T-cell (primary cell): Measurements from ENCODE around the gene TMEM185A. TPM values are rescaled to one million over a fixed set of nuclear protein-coding genes. Genes with fewer than 3 reads are reported as not detected.
"Not testable (repeated sequence)": the region's sequence is repeated elsewhere in the genome, so short reads cannot be mapped to it uniquely, and the experiment has no call there.

ENCODE experiments used
- ATAC-seq, 4 experiments: fragments of 200-7000 bp in 3 of 4; fragments of 150-1000 bp in 1 of 4; cut with Tn5 transposase; replicated peaks in 1 of 4; 1 replicate in 3 of 4; 2 replicates in 1 of 4; pipeline ENCODE4 v1.10.0; 2021; ENCODE audit warnings: moderate library complexity in 3 of 4, mild to moderate bottlenecking in 2 of 4, moderate number of reproducible peaks in 1 of 4
- CTCF ChIA-PET, 2 donors: fragments of 300-600 bp; sonication (Branson Sonifier 250); formaldehyde crosslinking; loops; one replicate each; lab custom pipeline; 2022; ENCODE audit warnings: antibody characterized with exemption in 2 of 2; lab: Charles Lee
- POLR2A ChIA-PET, 2 donors: fragments of 300-600 bp; sonication (Branson Sonifier 250); formaldehyde crosslinking; loops; one replicate each; lab custom pipeline; 2022; ENCODE audit warnings: antibody characterized with exemption in 2 of 2; lab: Charles Lee
- DNase-seq, 35 experiments: peaks; one replicate each; pipeline versions ENCODE4 v3.0.0 to v3.0.0-alpha.2; 2013 to 2023
- H3K27ac ChIP-seq: one replicate; pipeline ENCODE4 v1.5.1; 2013; ENCODE audit warnings: low read length
- H3K27me3 ChIP-seq, 2 experiments: replicated peaks in 1 of 2; 1 replicate in 1 of 2; 2 replicates in 1 of 2; pipeline versions ENCODE4 v1.6.1 to v1.7.0; 2013; ENCODE audit warnings: low read length in 1 of 2, mixed read lengths in 1 of 2; ENCODE audit not compliant: control insufficient read depth in 2 of 2, insufficient read depth in 2 of 2; ENCODE audit errors: extremely low read depth in 1 of 2
- H3K36me3 ChIP-seq, 2 donors: 1 replicate in 1 of 2; 2 replicates in 1 of 2; pipeline versions ENCODE4 v1.6.1 to v1.7.0; 2013; ENCODE audit warnings: low read length in 1 of 2; ENCODE audit not compliant: control insufficient read depth in 2 of 2, insufficient read depth in 1 of 2; ENCODE audit errors: extremely low read depth in 1 of 2
- H3K4me1 ChIP-seq, 2 experiments: 1 replicate in 1 of 2; 2 replicates in 1 of 2; pipeline versions ENCODE4 v1.6.1 to v1.7.0; 2013; ENCODE audit warnings: low read length in 2 of 2, mixed read lengths in 1 of 2; ENCODE audit not compliant: insufficient read depth in 2 of 2, control insufficient read depth in 1 of 2; ENCODE audit errors: extremely low read depth in 1 of 2
- H3K4me3 ChIP-seq, 2 donors: 1 replicate in 1 of 2; 2 replicates in 1 of 2; pipeline versions ENCODE4 v1.5.1 to v1.7.0; 2013; ENCODE audit warnings: mild to moderate bottlenecking in 2 of 2, low read length in 1 of 2, moderate library complexity in 1 of 2; ENCODE audit not compliant: control insufficient read depth in 1 of 2; ENCODE audit errors: extremely low read depth in 1 of 2
- H3K9me3 ChIP-seq: 2 replicates; pipeline ENCODE4 v1.7.0; 2013
- H3K27ac Mint-ChIP-seq, 2 donors: one replicate each; pipeline ENCODE4 v1.8.0; 2020 to 2021; ENCODE audit warnings: mild to moderate bottlenecking in 2 of 2, mixed read lengths in 2 of 2
- H3K27me3 Mint-ChIP-seq, 2 donors: one replicate each; pipeline ENCODE4 v1.8.0; 2021 to 2022; ENCODE audit warnings: mixed read lengths in 2 of 2
- H3K36me3 Mint-ChIP-seq: one replicate; pipeline ENCODE4 v1.8.0; 2021; ENCODE audit warnings: mixed read lengths
- H3K4me1 Mint-ChIP-seq, 3 donors: one replicate each; pipeline ENCODE4 v1.8.0; 2020 to 2022; ENCODE audit warnings: mixed read lengths in 3 of 3, mild to moderate bottlenecking in 1 of 3
- H3K4me3 Mint-ChIP-seq, 3 donors: one replicate each; pipeline ENCODE4 v1.8.0; 2020 to 2022; ENCODE audit warnings: mild to moderate bottlenecking in 3 of 3, mixed read lengths in 3 of 3, moderate library complexity in 3 of 3
- H3K9me3 Mint-ChIP-seq, 3 donors: one replicate each; pipeline ENCODE4 v1.8.0; 2020 to 2022; ENCODE audit warnings: mixed read lengths in 3 of 3
- WGBS: methylation state at CpG from one replicate; pipeline ENCODE4 v1.1.5; 2013; ENCODE audit warnings: missing lambda C conversion rate; ENCODE audit not compliant: insufficient coverage; 5-methylcytosine and 5-hydroxymethylcytosine counted together
- total RNA-seq, 35 experiments: library from RNA in 6 of 35; stranded (reverse) in 6 of 35; fragments of 120-200 nt in 1 of 35; gene quantifications; one replicate each; pipeline versions ENCODE4 v1.2.1 to v1.2.4 and lab custom pipeline; 2013 to 2026

TMEM185A gene
- total RNA-seq, 5 donors from 2014 or later (not counting 1 experiment from before 2014, with no cell fraction given), result 13.8 to 26.5 (median 25.6) TPM

DNA sequence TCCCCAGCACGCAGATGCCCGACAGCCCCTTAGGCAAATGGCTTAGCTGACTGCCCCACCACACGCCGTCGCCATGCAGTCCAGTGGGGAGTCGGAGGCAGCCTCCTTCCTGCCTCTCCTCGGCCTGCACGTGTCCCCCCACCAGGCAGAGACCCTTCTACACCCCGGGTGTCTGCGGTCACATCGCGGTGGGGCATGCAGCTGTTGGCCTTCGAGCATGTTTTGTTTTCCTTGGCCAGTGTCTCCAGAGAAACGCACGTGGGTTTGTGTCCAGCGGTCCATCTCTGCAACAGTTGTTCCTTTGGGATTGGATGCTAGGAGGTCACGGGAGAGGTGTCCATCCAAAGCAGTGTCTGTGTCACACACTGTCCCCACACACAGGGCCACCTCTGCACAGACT lies 36.4 kb downstream of the TMEM185A start, which contains the start of gene HSFX2:
TSS of gene HSFX2 (minus strand) at position 101 of the 400 bp plus-strand sequence. CDS start 614 bp downstream, outside the sequence.
- H3K9me3 Mint-ChIP-seq, H3K27me3 ChIP-seq, H3K27me3 Mint-ChIP-seq, H3K4me3 Mint-ChIP-seq, H3K9me3 ChIP-seq, H3K36me3 Mint-ChIP-seq, H3K36me3 ChIP-seq, POLR2A ChIA-PET, ATAC-seq, CTCF ChIA-PET, H3K4me1 Mint-ChIP-seq, H3K27ac ChIP-seq, H3K4me1 ChIP-seq, H3K4me3 ChIP-seq, DNase-seq, H3K27ac Mint-ChIP-seq: not testable (repeated sequence)
- WGBS, result no CpG with 5 or more reads among the region's 17 CpGs

- H3K27ac Mint-ChIP-seq, H3K36me3 ChIP-seq, H3K27me3 ChIP-seq, H3K4me1 Mint-ChIP-seq, H3K9me3 Mint-ChIP-seq, ATAC-seq, H3K27ac ChIP-seq, H3K4me3 ChIP-seq, H3K9me3 ChIP-seq, H3K27me3 Mint-ChIP-seq, H3K4me1 ChIP-seq, POLR2A ChIA-PET, H3K36me3 Mint-ChIP-seq, DNase-seq, H3K4me3 Mint-ChIP-seq, CTCF ChIA-PET: not testable (repeated sequence)
- no CpG with 5 or more reads among the region's 7 CpGs for WGBS
These were observed 40.6 kb downstream of the TMEM185A start for GRCh38 chrX:149590993-149591392.

GRCh38 chrX:149587359-149587758 lies 44.2 kb downstream of the TMEM185A start, which contains the start of gene MAGEA9B:
Gene MAGEA9B (minus strand): TSS chrX:149587459. CDS start chrX:149583179, 4,280 bp downstream.
- POLR2A ChIA-PET, CTCF ChIA-PET: not testable (repeated sequence)
- WGBS, result no CpG with 5 or more reads among the region's 12 CpGs

GRCh38 chrX:149585631-149586030 lies 46.0 kb downstream of the TMEM185A start:
- CTCF ChIA-PET, H3K9me3 ChIP-seq, H3K36me3 ChIP-seq, H3K4me1 ChIP-seq, H3K9me3 Mint-ChIP-seq, POLR2A ChIA-PET, H3K4me3 ChIP-seq, H3K27ac Mint-ChIP-seq, H3K4me3 Mint-ChIP-seq, H3K4me1 Mint-ChIP-seq, H3K27me3 Mint-ChIP-seq, H3K27me3 ChIP-seq, H3K36me3 Mint-ChIP-seq, H3K27ac ChIP-seq, ATAC-seq, DNase-seq: not testable (repeated sequence)
- no CpG with 5 or more reads among the region's 17 CpGs for WGBS

More at GRCh38 chrX:149587359-149587758, 44.2 kb downstream of the TMEM185A start, which contains the start of gene MAGEA9B:
- not testable (repeated sequence) for H3K27ac ChIP-seq, H3K36me3 Mint-ChIP-seq, H3K9me3 Mint-ChIP-seq, H3K27me3 Mint-ChIP-seq, H3K4me1 Mint-ChIP-seq, H3K4me3 Mint-ChIP-seq, H3K27me3 ChIP-seq, H3K27ac Mint-ChIP-seq, H3K36me3 ChIP-seq, DNase-seq, ATAC-seq, H3K4me1 ChIP-seq, H3K9me3 ChIP-seq, H3K4me3 ChIP-seq

DNA sequence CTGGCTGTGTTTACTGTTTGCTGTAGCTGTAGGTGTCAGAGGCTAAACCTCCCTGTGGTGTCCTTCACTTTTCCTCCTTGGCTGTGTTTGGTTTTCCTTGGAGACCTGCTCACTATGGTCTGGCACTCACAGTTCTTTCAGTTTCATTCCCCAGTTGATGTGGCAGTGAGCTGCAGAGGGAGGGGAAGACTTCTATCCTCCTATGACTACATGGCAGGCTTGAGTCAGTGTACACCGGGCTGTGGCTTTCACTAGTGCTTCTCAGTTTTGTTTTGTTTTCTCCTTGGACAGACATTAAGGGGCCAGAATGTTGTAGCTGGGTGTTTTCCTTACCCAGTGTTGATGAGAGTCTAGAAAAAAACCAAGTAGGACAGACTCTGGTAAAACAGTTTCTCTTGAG lies 58.1 kb downstream of the TMEM185A start:
- H3K27me3 Mint-ChIP-seq, result peaks cover 0 to 25% of the 10 kb centered on the region in 2 donors
- H3K4me3 ChIP-seq, POLR2A ChIA-PET, H3K36me3 ChIP-seq, H3K27me3 ChIP-seq, H3K27ac ChIP-seq, H3K9me3 ChIP-seq, H3K36me3 Mint-ChIP-seq, H3K4me1 ChIP-seq, ATAC-seq, DNase-seq, H3K4me3 Mint-ChIP-seq, H3K9me3 Mint-ChIP-seq, H3K4me1 Mint-ChIP-seq, H3K27ac Mint-ChIP-seq, CTCF ChIA-PET: not testable (repeated sequence)
- no CpG with 5 or more reads among the region's 1 CpG for WGBS

GRCh38 chrX:149572743-149573142 lies 58.8 kb downstream of the TMEM185A start:
- Mint-ChIP-seq H3K4me1 (peaks cover 0 to 2% (median 0%) of the 10 kb centered on the region in 3 donors), H3K4me3 (no peak overlapping the region), H3K27me3 (peaks cover 0 to 26% of the 10 kb centered on the region in 2 donors), H3K36me3 (no peaks in the 10 kb centered on the region), H3K27ac (no peak overlapping the region), H3K9me3 (no peaks in the 10 kb centered on the region)
- CTCF ChIA-PET, result no interaction called here
- POLR2A ChIA-PET, result no interaction called here
- Histone ChIP-seq H3K4me3 (no peak overlapping the region), H3K27ac (no peak overlapping the region), H3K9me3 (no peaks in the 10 kb centered on the region), H3K4me1 (no peaks in the 10 kb centered on the region), H3K27me3 (no peaks in the 10 kb centered on the region), H3K36me3 (no peaks in the 10 kb centered on the region)
- ATAC-seq (no peak), DNase-seq (no peak)
- WGBS, result no CpG with 5 or more reads among the region's 1 CpG

DNA sequence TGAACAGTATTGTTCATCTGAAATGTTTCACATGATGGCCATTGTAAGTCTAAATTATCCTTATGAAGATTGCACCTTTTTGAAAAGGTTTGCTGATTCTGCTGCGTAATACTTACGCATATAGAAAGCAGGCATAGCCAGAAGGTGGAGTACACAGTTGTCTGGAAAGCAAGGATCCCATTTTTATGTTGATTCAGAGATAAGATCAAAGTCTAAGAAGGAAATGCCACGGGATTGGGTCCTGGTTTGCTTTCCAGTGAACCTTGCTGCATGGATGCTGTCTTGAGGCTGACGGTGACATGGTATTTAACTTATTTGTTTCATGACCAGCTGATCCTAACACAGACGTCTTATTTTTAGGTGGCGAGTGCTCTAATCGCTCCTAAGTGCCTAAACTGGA lies 59.8 kb downstream of the TMEM185A start:
- ATAC-seq, result no peak
- Mint-ChIP-seq H3K27me3 (peaks cover 0 to 26% of the 10 kb centered on the region in 2 donors), H3K9me3 (no peaks in the 10 kb centered on the region), H3K36me3 (no peaks in the 10 kb centered on the region), H3K4me3 (no peak overlapping the region), H3K27ac (no peak overlapping the region), H3K4me1 (peaks cover 0 to 2% (median 0%) of the 10 kb centered on the region in 3 donors)
- no peaks in the 10 kb centered on the region for H3K4me1 ChIP-seq
- no peak overlapping the region for H3K4me3 ChIP-seq
- DNase-seq, result no peak
- H3K27me3 ChIP-seq, result no peaks in the 10 kb centered on the region
- 92% methylated on average over 6 of the region's 7 CpGs for WGBS
- H3K9me3 ChIP-seq, result no peaks in the 10 kb centered on the region
- POLR2A ChIA-PET, result no interaction called here
- CTCF ChIA-PET, result no interaction called here
- no peak overlapping the region for H3K27ac ChIP-seq
- H3K36me3 ChIP-seq, result no peaks in the 10 kb centered on the region
